OCI-LY1 (cell line): ENCODE results near the gene PLCD3.

Experiments
- H2AFZ ChIP-seq: fragments of 200-600 bp; sonication (generic), shearing (Covaris generic); 2 replicates; pipeline ENCODE4 v1.6.0; 2014; ENCODE audit warnings: antibody characterized with exemption, mild to moderate bottlenecking, low read length
- H3F3A ChIP-seq: fragments of 200-600 bp; sonication (generic), shearing (Covaris generic); 2 replicates; pipeline ENCODE4 v1.6.0; 2014; ENCODE audit warnings: mild to moderate bottlenecking, antibody characterized with exemption, low read length, moderate library complexity; ENCODE audit not compliant: insufficient read depth
- H3K27ac ChIP-seq: fragments of 200-600 bp; sonication (generic); 2 replicates; pipeline ENCODE4 v1.5.1; 2014; ENCODE audit warnings: low read length, mixed run types, mild to moderate bottlenecking, low read depth; ENCODE audit not compliant: poor library complexity, severe bottlenecking
- H3K27me3 ChIP-seq: fragments of 200-600 bp; sonication (generic); 2 replicates; pipeline ENCODE4 v1.6.0; 2014; ENCODE audit warnings: antibody characterized with exemption, mild to moderate bottlenecking, low read length, moderate library complexity; ENCODE audit not compliant: insufficient read depth
- H3K36me3 ChIP-seq: fragments of 200-600 bp; sonication (generic); 2 replicates; pipeline ENCODE4 v1.6.1; 2014; ENCODE audit warnings: mild to moderate bottlenecking, antibody characterized with exemption, low read length, moderate library complexity, mixed read lengths; ENCODE audit not compliant: insufficient read depth
- H3K4me1 ChIP-seq: fragments of 200-600 bp; sonication (generic); 2 replicates; pipeline ENCODE4 v1.5.1; 2014; ENCODE audit warnings: mild to moderate bottlenecking, low read length, moderate library complexity; ENCODE audit not compliant: insufficient read depth, severe bottlenecking
- H3K4me2 ChIP-seq: fragments of 200-600 bp; sonication (generic), shearing (Covaris generic); 2 replicates; pipeline ENCODE4 v1.6.1; 2014; ENCODE audit warnings: low read length
- H3K4me3 ChIP-seq: fragments of 200-600 bp; sonication (generic); 2 replicates; pipeline ENCODE4 v1.5.1; 2014; ENCODE audit warnings: low read length, low read depth, mild to moderate bottlenecking, mixed read lengths; ENCODE audit not compliant: poor library complexity, severe bottlenecking
- H3K79me2 ChIP-seq: fragments of 200-600 bp; shearing (Covaris generic); 2 replicates; pipeline ENCODE4 v1.6.1; 2016; ENCODE audit warnings: mixed run types, low read length, mixed read lengths; ENCODE audit not compliant: insufficient read depth
- H3K9ac ChIP-seq: fragments of 200-600 bp; sonication (generic), shearing (Covaris generic); 2 replicates; pipeline ENCODE4 v1.6.1; 2014; ENCODE audit warnings: mild to moderate bottlenecking, low read length, mixed read lengths
- H3K9me2 ChIP-seq: fragments of 200-600 bp; sonication (generic), shearing (Covaris generic); 2 replicates; pipeline ENCODE4 v1.6.1; 2014; ENCODE audit warnings: low read depth, mild to moderate bottlenecking, low read length, mixed read lengths
- H3K9me3 ChIP-seq: fragments of 200-600 bp; shearing (Covaris generic); 2 replicates; pipeline ENCODE4 v1.6.1; 2014; ENCODE audit warnings: low read length, mixed read lengths
- H4K20me1 ChIP-seq: fragments of 200-600 bp; sonication (generic), shearing (Covaris generic); 2 replicates; pipeline ENCODE4 v1.6.0; 2016; ENCODE audit warnings: mild to moderate bottlenecking, low read length; ENCODE audit not compliant: insufficient read depth
- CTCF ChIP-seq: fragments of 200-600 bp; sonication (generic), shearing (Covaris generic); IDR thresholded peaks from 2 replicates; pipeline ENCODE4 v1.5.1; 2017; ENCODE audit warnings: mild to moderate bottlenecking, antibody characterized with exemption, low read length, moderate library complexity, mixed read lengths
- EZH2 ChIP-seq: fragments of 200-600 bp; sonication (generic), shearing (Covaris generic); IDR thresholded peaks from 2 replicates; pipeline ENCODE4 v1.8.0; 2017; ENCODE audit warnings: borderline replicate concordance, mixed run types, mild to moderate bottlenecking, antibody characterized with exemption, low read length, moderate library complexity, mixed read lengths

Gene PLCD3

GRCh38 chr17:45073414-45074070 is 58.8 kb downstream of the PLCD3 start:
- Histone ChIP-seq H3K27me3 (no peaks in the 10 kb centered on the region), H3K9me3 (no peaks in the 10 kb centered on the region), H3K36me3 (peaks cover 76% of the 10 kb centered on the region), H3K27ac (no peak overlapping the region), H3K4me1 (peaks cover 10% of the 10 kb centered on the region), H3K79me2 (peaks cover 68% of the 10 kb centered on the region), H3K4me2 (no peak overlapping the region), H3K4me3 (no peak overlapping the region), H4K20me1 (no peaks in the 10 kb centered on the region), H2AFZ (no peak overlapping the region), H3K9me2 (no peaks in the 10 kb centered on the region), H3K9ac (no peak overlapping the region), H3F3A (no peaks in the 10 kb centered on the region)
- TF ChIP-seq EZH2: no peak
- TF ChIP-seq CTCF: no peak

- no peaks in the 10 kb centered on the region for H3F3A ChIP-seq
- no peak overlapping the region for H3K4me2 ChIP-seq
- TF ChIP-seq EZH2 (no peak), CTCF (no peak)
- H3K9me3 ChIP-seq: no peaks in the 10 kb centered on the region
- peaks cover 69% of the 10 kb centered on the region for H3K36me3 ChIP-seq
- no peak overlapping the region for H3K4me3 ChIP-seq
- no peak overlapping the region for H3K27ac ChIP-seq
- no peaks in the 10 kb centered on the region for H3K4me1 ChIP-seq
- H3K27me3 ChIP-seq: no peaks in the 10 kb centered on the region
- H3K9ac ChIP-seq: no peak overlapping the region
- H2AFZ ChIP-seq: no peak overlapping the region
- H4K20me1 ChIP-seq: no peaks in the 10 kb centered on the region
- peaks cover 67% of the 10 kb centered on the region for H3K79me2 ChIP-seq
- no peaks in the 10 kb centered on the region for H3K9me2 ChIP-seq
Observed at GRCh38 chr17:45070809-45071208, 61.5 kb downstream of the PLCD3 start.

GRCh38 chr17:45070001-45070400 is 62.3 kb downstream of the PLCD3 start:
- no peaks in the 10 kb centered on the region for H3K4me1 ChIP-seq
- no peaks in the 10 kb centered on the region for H3K27me3 ChIP-seq
- H3K36me3 ChIP-seq: peaks cover 67% of the 10 kb centered on the region
- no peak overlapping the region for H3K4me3 ChIP-seq
- H3K27ac ChIP-seq: no peak overlapping the region
- no peaks in the 10 kb centered on the region for H3F3A ChIP-seq
- H4K20me1 ChIP-seq: no peaks in the 10 kb centered on the region
- TF ChIP-seq CTCF (no peak), EZH2 (no peak)
- no peak overlapping the region for H3K9ac ChIP-seq
- no peak overlapping the region for H2AFZ ChIP-seq
- H3K4me2 ChIP-seq: no peak overlapping the region
- no peaks in the 10 kb centered on the region for H3K9me3 ChIP-seq
- no peaks in the 10 kb centered on the region for H3K9me2 ChIP-seq
- H3K79me2 ChIP-seq: peaks cover 72% of the 10 kb centered on the region
